ENCODE data around the gene MAPRE2. TPM values are rescaled to one million over a fixed set of nuclear protein-coding genes. Genes with fewer than 3 reads are reported as not detected.
"Not testable (repeated sequence)": the region's sequence is repeated elsewhere in the genome, so short reads cannot be mapped to it uniquely, and the experiment has no call there.

Gene MAPRE2
- total and polyA plus RNA-seq, 10 donors = 18.8 to 62.9 (median 45.1) TPM

- H3K27ac ChIP-seq = no peak overlapping the region
- H3K27me3 ChIP-seq (replicated peaks in 1 of 7) = no peaks in the 10 kb centered on the region
- no peak for DNase-seq
- no peaks in the 10 kb centered on the region for H3K9me3 ChIP-seq
- H3K4me3 ChIP-seq = no peak overlapping the region
- TF ChIP-seq CTCF (IDR thresholded peaks at IDR 0.05 in 8 of 11, conservative IDR thresholded peaks at IDR 0.05 in 3 of 11) (no peak), POLR2A (IDR thresholded peaks at IDR 0.05) (no peak), POLR2AphosphoS5 (IDR thresholded peaks at IDR 0.05) (no peak)
- 83 to 90% (median 87%) methylated on average over 6 of the region's 6 CpGs for WGBS, 5 donors
- intact Hi-C loops (cut with DNase I; ENCODE audit: low total_unique reads) = no loop called here
- no peaks in the 10 kb centered on the region for H3K36me3 ChIP-seq
- H3K4me1 ChIP-seq = peaks cover 0 to 6% (median 1%) of the 10 kb centered on the region in 6 donors
These were observed 122.9 kb downstream of the MAPRE2 start for GRCh38 chr18:35164133-35164532.

GRCh38 chr18:35167332-35167731, 126.1 kb downstream of the MAPRE2 start:
- Histone ChIP-seq H3K27ac (no peak overlapping the region), H3K4me3 (no peak overlapping the region), H3K36me3 (no peaks in the 10 kb centered on the region), H3K27me3 (replicated peaks in 1 of 7) (no peaks in the 10 kb centered on the region), H3K4me1 (no peaks in the 10 kb centered on the region), H3K9me3 (no peaks in the 10 kb centered on the region)
- WGBS, 5 donors = 79 to 88% (median 85%) methylated on average over 6 of the region's 6 CpGs
- TF ChIP-seq POLR2A (IDR thresholded peaks at IDR 0.05) (no peak), CTCF (IDR thresholded peaks at IDR 0.05 in 8 of 11, conservative IDR thresholded peaks at IDR 0.05 in 3 of 11) (no peak), POLR2AphosphoS5 (IDR thresholded peaks at IDR 0.05) (no peak)
- intact Hi-C loops (cut with DNase I; ENCODE audit: low total_unique reads) = no loop called here
- DNase-seq = no peak

GRCh38 chr18:35167857-35168256, 126.6 kb downstream of the MAPRE2 start:
- no peak for TF ChIP-seq CTCF (IDR thresholded peaks at IDR 0.05 in 8 of 11, conservative IDR thresholded peaks at IDR 0.05 in 3 of 11)
- no peak for TF ChIP-seq POLR2AphosphoS5 (IDR thresholded peaks at IDR 0.05)
- Histone ChIP-seq H3K9me3 (no peaks in the 10 kb centered on the region), H3K4me1 (no peaks in the 10 kb centered on the region), H3K4me3 (no peak overlapping the region), H3K27ac (no peak overlapping the region), H3K27me3 (replicated peaks in 1 of 7) (no peaks in the 10 kb centered on the region), H3K36me3 (no peaks in the 10 kb centered on the region)
- DNase-seq = no peak
- intact Hi-C loops (cut with DNase I; ENCODE audit: low total_unique reads) = no loop called here

- H3K27me3 ChIP-seq (replicated peaks in 1 of 7); H3K36me3 ChIP-seq; intact Hi-C loops (cut with DNase I; ENCODE audit: low total_unique reads); H3K27ac ChIP-seq; H3K9me3 ChIP-seq; H3K4me3 ChIP-seq; DNase-seq: not testable (repeated sequence)
- peaks cover 0 to 21% (median 11%) of the 10 kb centered on the region in 6 donors for H3K4me1 ChIP-seq
- 82 to 100% (median 95%) methylated on average over 1 of the region's 1 CpG for WGBS, 5 donors
These were observed 129.1 kb downstream of the MAPRE2 start for GRCh38 chr18:35170323-35170722.
